Femur (tissue), 1 donor: Measurements from ENCODE around the gene RNASE4.

ENCODE experiments used
- DNase-seq: peaks from one replicate; pipeline ENCODE4 v3.0.0-alpha.2; 2017

RNASE4 gene

GRCh38 chr14:20748439-20748838 lies 64.1 kb downstream of the RNASE4 start:
- DNase-seq, result no peak

GRCh38 chr14:20750194-20750593 lies 65.8 kb downstream of the RNASE4 start:
- no peak for DNase-seq
